OCI-LY1 (cell line): Measurements from ENCODE around the gene ELAVL1.

Experiments
- H2AFZ ChIP-seq: fragments of 200-600 bp; sonication (generic), shearing (Covaris generic); 2 replicates; pipeline ENCODE4 v1.6.0; 2014; ENCODE audit warnings: antibody characterized with exemption, mild to moderate bottlenecking, low read length
- H3F3A ChIP-seq: fragments of 200-600 bp; sonication (generic), shearing (Covaris generic); 2 replicates; pipeline ENCODE4 v1.6.0; 2014; ENCODE audit warnings: mild to moderate bottlenecking, antibody characterized with exemption, low read length, moderate library complexity; ENCODE audit not compliant: insufficient read depth
- H3K27ac ChIP-seq: fragments of 200-600 bp; sonication (generic); 2 replicates; pipeline ENCODE4 v1.5.1; 2014; ENCODE audit warnings: low read length, mixed run types, mild to moderate bottlenecking, low read depth; ENCODE audit not compliant: poor library complexity, severe bottlenecking
- H3K27me3 ChIP-seq: fragments of 200-600 bp; sonication (generic); 2 replicates; pipeline ENCODE4 v1.6.0; 2014; ENCODE audit warnings: antibody characterized with exemption, mild to moderate bottlenecking, low read length, moderate library complexity; ENCODE audit not compliant: insufficient read depth
- H3K36me3 ChIP-seq: fragments of 200-600 bp; sonication (generic); 2 replicates; pipeline ENCODE4 v1.6.1; 2014; ENCODE audit warnings: mild to moderate bottlenecking, antibody characterized with exemption, low read length, moderate library complexity, mixed read lengths; ENCODE audit not compliant: insufficient read depth
- H3K4me1 ChIP-seq: fragments of 200-600 bp; sonication (generic); 2 replicates; pipeline ENCODE4 v1.5.1; 2014; ENCODE audit warnings: mild to moderate bottlenecking, low read length, moderate library complexity; ENCODE audit not compliant: insufficient read depth, severe bottlenecking
- H3K4me2 ChIP-seq: fragments of 200-600 bp; sonication (generic), shearing (Covaris generic); 2 replicates; pipeline ENCODE4 v1.6.1; 2014; ENCODE audit warnings: low read length
- H3K4me3 ChIP-seq: fragments of 200-600 bp; sonication (generic); 2 replicates; pipeline ENCODE4 v1.5.1; 2014; ENCODE audit warnings: low read length, low read depth, mild to moderate bottlenecking, mixed read lengths; ENCODE audit not compliant: poor library complexity, severe bottlenecking
- H3K79me2 ChIP-seq: fragments of 200-600 bp; shearing (Covaris generic); 2 replicates; pipeline ENCODE4 v1.6.1; 2016; ENCODE audit warnings: mixed run types, low read length, mixed read lengths; ENCODE audit not compliant: insufficient read depth
- H3K9ac ChIP-seq: fragments of 200-600 bp; sonication (generic), shearing (Covaris generic); 2 replicates; pipeline ENCODE4 v1.6.1; 2014; ENCODE audit warnings: mild to moderate bottlenecking, low read length, mixed read lengths
- H3K9me2 ChIP-seq: fragments of 200-600 bp; sonication (generic), shearing (Covaris generic); 2 replicates; pipeline ENCODE4 v1.6.1; 2014; ENCODE audit warnings: low read depth, mild to moderate bottlenecking, low read length, mixed read lengths
- H3K9me3 ChIP-seq: fragments of 200-600 bp; shearing (Covaris generic); 2 replicates; pipeline ENCODE4 v1.6.1; 2014; ENCODE audit warnings: low read length, mixed read lengths
- H4K20me1 ChIP-seq: fragments of 200-600 bp; sonication (generic), shearing (Covaris generic); 2 replicates; pipeline ENCODE4 v1.6.0; 2016; ENCODE audit warnings: mild to moderate bottlenecking, low read length; ENCODE audit not compliant: insufficient read depth
- EZH2 ChIP-seq: fragments of 200-600 bp; sonication (generic), shearing (Covaris generic); IDR thresholded peaks from 2 replicates; pipeline ENCODE4 v1.8.0; 2017; ENCODE audit warnings: borderline replicate concordance, mixed run types, mild to moderate bottlenecking, antibody characterized with exemption, low read length, moderate library complexity, mixed read lengths
- TF ChIP-seq, protein P1 (sequence below): fragments of 200-600 bp; sonication (generic), shearing (Covaris generic); IDR thresholded peaks from 2 replicates; pipeline ENCODE4 v1.5.1; 2017; ENCODE audit warnings: mild to moderate bottlenecking, antibody characterized with exemption, low read length, moderate library complexity, mixed read lengths

The ELAVL1 gene

DNA sequence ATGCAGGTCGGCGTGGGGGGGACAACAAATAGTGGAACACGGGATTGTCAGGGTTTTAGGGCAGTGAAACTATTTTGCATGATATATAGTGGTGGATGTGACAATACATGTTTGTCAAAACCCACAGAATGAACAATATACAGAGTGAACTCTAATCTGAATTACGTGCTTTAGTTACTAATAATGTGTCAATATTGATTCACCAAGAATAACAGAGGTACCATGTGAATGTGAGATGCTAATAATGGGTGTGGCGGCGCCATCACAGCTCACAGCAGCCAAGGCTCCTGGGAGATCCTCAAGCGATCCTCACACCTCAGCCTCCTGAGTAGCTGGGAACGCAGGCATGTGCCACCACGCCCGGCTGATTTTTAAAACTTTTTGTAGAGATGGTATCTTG, 12.9 kb downstream of the ELAVL1 start:
- no peak for TF ChIP-seq EZH2
- TF ChIP-seq, protein P1, sequence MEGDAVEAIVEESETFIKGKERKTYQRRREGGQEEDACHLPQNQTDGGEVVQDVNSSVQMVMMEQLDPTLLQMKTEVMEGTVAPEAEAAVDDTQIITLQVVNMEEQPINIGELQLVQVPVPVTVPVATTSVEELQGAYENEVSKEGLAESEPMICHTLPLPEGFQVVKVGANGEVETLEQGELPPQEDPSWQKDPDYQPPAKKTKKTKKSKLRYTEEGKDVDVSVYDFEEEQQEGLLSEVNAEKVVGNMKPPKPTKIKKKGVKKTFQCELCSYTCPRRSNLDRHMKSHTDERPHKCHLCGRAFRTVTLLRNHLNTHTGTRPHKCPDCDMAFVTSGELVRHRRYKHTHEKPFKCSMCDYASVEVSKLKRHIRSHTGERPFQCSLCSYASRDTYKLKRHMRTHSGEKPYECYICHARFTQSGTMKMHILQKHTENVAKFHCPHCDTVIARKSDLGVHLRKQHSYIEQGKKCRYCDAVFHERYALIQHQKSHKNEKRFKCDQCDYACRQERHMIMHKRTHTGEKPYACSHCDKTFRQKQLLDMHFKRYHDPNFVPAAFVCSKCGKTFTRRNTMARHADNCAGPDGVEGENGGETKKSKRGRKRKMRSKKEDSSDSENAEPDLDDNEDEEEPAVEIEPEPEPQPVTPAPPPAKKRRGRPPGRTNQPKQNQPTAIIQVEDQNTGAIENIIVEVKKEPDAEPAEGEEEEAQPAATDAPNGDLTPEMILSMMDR, result no peak
- Histone ChIP-seq H3K27ac (no peak overlapping the region), H2AFZ (no peak overlapping the region)

DNA sequence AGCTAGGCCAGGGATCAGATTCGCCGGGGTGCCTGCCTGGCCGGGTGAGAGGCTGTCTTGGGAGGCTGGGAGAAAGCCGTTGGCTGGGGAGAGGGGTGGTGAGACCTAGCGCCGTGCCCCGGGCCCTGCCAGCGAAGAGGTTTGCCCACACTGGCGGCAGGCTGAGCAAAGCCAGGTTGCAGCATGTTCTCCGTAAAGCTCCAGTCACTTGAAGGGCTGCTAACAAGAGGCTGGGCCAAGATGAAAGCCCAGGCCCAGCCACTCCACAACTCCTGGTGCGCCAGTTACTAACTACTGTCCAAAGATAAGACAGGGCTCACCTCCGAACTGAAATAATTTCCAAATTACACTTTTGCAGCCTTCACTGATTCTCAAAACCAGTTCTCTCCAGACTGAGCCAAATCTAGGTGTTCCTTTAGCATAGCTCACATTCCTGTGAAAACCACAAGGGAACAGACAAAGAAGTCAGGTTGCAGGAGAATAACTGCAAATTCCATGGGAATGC, 16.3 kb downstream of the ELAVL1 start:
- peaks cover 1% of the 10 kb centered on the region for H3K4me1 ChIP-seq
- H3K9ac ChIP-seq, result no peak overlapping the region
- peaks cover 21% of the 10 kb centered on the region for H3K79me2 ChIP-seq
- H3K27me3 ChIP-seq, result no peaks in the 10 kb centered on the region
- H3K4me2 ChIP-seq, result no peak overlapping the region
- no peaks in the 10 kb centered on the region for H4K20me1 ChIP-seq
- no peaks in the 10 kb centered on the region for H3F3A ChIP-seq
- H3K9me3 ChIP-seq, result no peaks in the 10 kb centered on the region
- no peak overlapping the region for H3K4me3 ChIP-seq
- no peak overlapping the region for H2AFZ ChIP-seq
- TF ChIP-seq, protein P1, result no peak
- no peak for TF ChIP-seq EZH2
- H3K27ac ChIP-seq, result no peak overlapping the region
- H3K9me2 ChIP-seq, result no peaks in the 10 kb centered on the region
- H3K36me3 ChIP-seq, result peaks cover 91% of the 10 kb centered on the region

More for the DNA sequence above, 12.9 kb downstream of the ELAVL1 start:
- no peaks in the 10 kb centered on the region for H3K27me3 ChIP-seq
- no peak overlapping the region for H3K9ac ChIP-seq
- no peaks in the 10 kb centered on the region for H4K20me1 ChIP-seq
- peaks cover 36% of the 10 kb centered on the region for H3K4me1 ChIP-seq
- H3K79me2 ChIP-seq, result peaks cover 54% of the 10 kb centered on the region
- H3K36me3 ChIP-seq, result peaks cover 73% of the 10 kb centered on the region
- H3K9me3 ChIP-seq, result no peaks in the 10 kb centered on the region
- no peak overlapping the region for H3K4me2 ChIP-seq
- no peaks in the 10 kb centered on the region for H3K9me2 ChIP-seq
- no peaks in the 10 kb centered on the region for H3F3A ChIP-seq
- H3K4me3 ChIP-seq, result no peak overlapping the region

DNA sequence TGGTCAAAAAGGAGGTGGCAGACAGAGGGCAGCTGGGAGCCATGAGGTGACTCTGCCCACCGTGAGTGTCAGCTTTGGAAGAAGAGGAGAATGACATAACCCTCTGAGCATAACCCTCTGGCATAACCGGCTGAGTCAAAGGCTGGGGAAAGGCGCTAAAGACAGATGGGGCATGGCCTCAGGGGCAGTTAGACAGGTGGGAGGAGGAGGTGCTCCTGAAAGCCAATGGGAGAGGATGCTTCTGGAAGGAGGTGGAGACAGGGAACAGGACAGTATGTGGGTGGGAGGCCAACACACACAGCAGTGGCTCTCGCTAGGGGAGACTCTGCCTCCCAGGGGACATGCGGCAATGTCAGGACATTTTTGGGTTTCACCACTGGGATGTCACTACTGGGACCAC, 17.1 kb downstream of the ELAVL1 start:
- H3F3A ChIP-seq, result no peaks in the 10 kb centered on the region
- no peak overlapping the region for H3K9ac ChIP-seq
- H3K4me2 ChIP-seq, result no peak overlapping the region
- H3K4me1 ChIP-seq, result no peaks in the 10 kb centered on the region
- H3K9me2 ChIP-seq, result no peaks in the 10 kb centered on the region
- H3K4me3 ChIP-seq, result no peak overlapping the region
- peaks cover 93% of the 10 kb centered on the region for H3K36me3 ChIP-seq
- H2AFZ ChIP-seq, result no peak overlapping the region
- no peak overlapping the region for H3K27ac ChIP-seq
- peaks cover 13% of the 10 kb centered on the region for H3K79me2 ChIP-seq
- no peaks in the 10 kb centered on the region for H3K27me3 ChIP-seq
- no peaks in the 10 kb centered on the region for H4K20me1 ChIP-seq
- no peaks in the 10 kb centered on the region for H3K9me3 ChIP-seq
- no peak for TF ChIP-seq EZH2
- TF ChIP-seq, protein P1, result no peak
